HUES6 (cell line): ENCODE data around the gene SLC44A1.

Source experiments
- H3K27ac ChIP-seq: 2 replicates; pipeline ENCODE4 v1.7.0; 2013; ENCODE audit warnings: low read depth, mild to moderate bottlenecking, low read length, inconsistent platforms
- H3K27me3 ChIP-seq: 2 replicates; pipeline ENCODE4 v1.6.1; 2013; ENCODE audit warnings: low read length; ENCODE audit not compliant: control insufficient read depth, insufficient read depth
- H3K36me3 ChIP-seq: 2 replicates; pipeline ENCODE4 v1.6.1; 2013; ENCODE audit warnings: low read length; ENCODE audit not compliant: control insufficient read depth, insufficient read depth
- H3K4me1 ChIP-seq: 2 replicates; pipeline ENCODE4 v1.6.1; 2013; ENCODE audit warnings: low read length; ENCODE audit not compliant: control insufficient read depth, insufficient read depth
- H3K4me3 ChIP-seq: 2 replicates; pipeline ENCODE4 v1.5.1; 2013; ENCODE audit warnings: low read depth, low read length
- H3K9ac ChIP-seq: one replicate; pipeline ENCODE4 v1.6.1; 2013; ENCODE audit warnings: mild to moderate bottlenecking, low read length
- H3K9me3 ChIP-seq: 2 replicates; pipeline ENCODE4 v1.6.1; 2013; ENCODE audit warnings: low read depth, low read length; ENCODE audit not compliant: control insufficient read depth, insufficient read depth

The SLC44A1 gene

DNA sequence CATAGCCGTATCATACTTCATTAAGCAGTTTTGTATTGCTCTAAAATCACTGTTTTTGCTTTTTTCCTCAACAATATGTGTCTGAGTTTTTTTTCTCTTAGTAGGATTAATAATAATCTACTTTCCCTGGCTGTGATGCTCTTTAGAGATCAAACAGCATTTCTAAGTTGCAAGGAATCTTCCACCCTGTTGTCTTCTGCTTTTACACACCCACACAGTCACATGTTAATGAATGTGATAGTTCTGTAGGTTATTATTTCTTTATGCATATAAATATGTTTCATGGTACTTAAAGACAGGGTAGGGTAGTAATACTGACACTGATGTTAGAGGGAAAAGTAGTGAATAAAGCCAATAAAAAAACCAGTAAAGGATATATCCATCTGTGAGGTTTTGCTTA is 29.3 kb downstream of the SLC44A1 start:
- no peak overlapping the region for H3K9ac ChIP-seq
- H3K27ac ChIP-seq = no peak overlapping the region
- H3K4me1 ChIP-seq = peaks cover 17% of the 10 kb centered on the region
- no peaks in the 10 kb centered on the region for H3K27me3 ChIP-seq
- H3K4me3 ChIP-seq = no peak overlapping the region
- H3K9me3 ChIP-seq = no peaks in the 10 kb centered on the region
- H3K36me3 ChIP-seq = no peaks in the 10 kb centered on the region

DNA sequence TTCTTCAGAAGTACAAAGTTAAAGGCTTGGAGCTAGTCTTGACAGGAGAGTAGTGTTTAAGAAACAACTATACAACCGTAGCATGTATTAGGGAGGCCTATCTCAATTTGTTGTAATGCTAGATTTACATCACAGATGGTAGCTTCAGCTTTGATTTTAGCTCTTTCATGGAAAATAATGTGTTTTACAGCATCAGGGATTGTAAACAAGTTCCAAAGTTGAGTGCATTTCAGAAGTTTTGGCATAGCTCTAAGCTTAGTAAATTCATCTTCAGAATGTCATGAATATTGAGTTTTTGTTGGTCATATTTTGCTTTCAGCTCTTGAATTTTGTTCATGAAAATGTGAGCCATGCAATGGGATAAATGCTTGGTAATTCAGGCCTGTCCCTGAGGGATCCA is 30.7 kb downstream of the SLC44A1 start:
- Histone ChIP-seq H3K27ac (no peak overlapping the region), H3K4me3 (no peak overlapping the region), H3K9me3 (no peaks in the 10 kb centered on the region), H3K4me1 (peaks cover 14% of the 10 kb centered on the region), H3K36me3 (no peaks in the 10 kb centered on the region), H3K27me3 (no peaks in the 10 kb centered on the region), H3K9ac (no peak overlapping the region)

DNA sequence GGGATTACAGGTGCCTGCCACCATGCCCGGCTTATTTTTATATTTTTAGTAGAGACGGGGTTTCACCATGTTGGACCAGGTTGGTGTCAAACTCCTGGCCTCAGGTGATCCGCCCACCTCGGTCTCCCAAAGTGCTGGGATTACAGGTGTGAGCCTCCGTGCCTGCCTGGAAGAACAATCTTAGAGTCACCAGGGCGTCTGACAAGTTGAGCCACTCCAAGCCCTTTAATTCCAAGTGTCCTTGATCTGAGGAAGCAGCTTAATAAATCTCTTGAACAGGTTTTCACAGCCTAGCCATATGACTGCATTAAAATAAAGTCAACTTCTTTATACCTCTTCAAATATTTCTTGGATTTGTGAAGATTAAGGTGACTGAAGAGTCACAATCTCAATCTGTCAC is 31.5 kb downstream of the SLC44A1 start:
- Histone ChIP-seq H3K27ac (no peak overlapping the region), H3K27me3 (no peaks in the 10 kb centered on the region), H3K4me3 (no peak overlapping the region), H3K9me3 (no peaks in the 10 kb centered on the region), H3K36me3 (no peaks in the 10 kb centered on the region), H3K4me1 (peaks cover 5% of the 10 kb centered on the region), H3K9ac (no peak overlapping the region)

DNA sequence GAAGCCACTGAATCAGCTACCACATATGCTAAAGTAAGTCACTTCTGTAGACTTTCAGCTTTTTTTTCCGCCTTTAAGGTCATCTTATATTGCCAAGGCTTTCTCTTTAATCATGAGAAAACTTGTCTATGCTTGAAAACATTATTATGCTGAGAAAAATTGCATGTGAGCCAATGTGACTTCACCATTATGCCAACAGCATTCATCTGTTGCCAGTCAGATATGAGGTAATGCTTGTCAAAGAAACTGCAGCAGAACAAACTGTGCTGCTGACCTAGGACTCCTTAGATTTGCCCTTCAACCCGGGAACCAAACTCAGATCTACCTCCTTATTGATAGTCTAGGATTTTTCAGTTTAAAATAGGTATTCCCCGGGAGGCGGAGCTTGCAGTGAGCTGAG is 34.3 kb downstream of the SLC44A1 start:
- H3K4me1 ChIP-seq = peaks cover 6% of the 10 kb centered on the region
- no peaks in the 10 kb centered on the region for H3K36me3 ChIP-seq
- H3K27ac ChIP-seq = no peak overlapping the region
- H3K27me3 ChIP-seq = no peaks in the 10 kb centered on the region
- H3K9ac ChIP-seq = no peak overlapping the region
- no peaks in the 10 kb centered on the region for H3K9me3 ChIP-seq
- H3K4me3 ChIP-seq = no peak overlapping the region

DNA sequence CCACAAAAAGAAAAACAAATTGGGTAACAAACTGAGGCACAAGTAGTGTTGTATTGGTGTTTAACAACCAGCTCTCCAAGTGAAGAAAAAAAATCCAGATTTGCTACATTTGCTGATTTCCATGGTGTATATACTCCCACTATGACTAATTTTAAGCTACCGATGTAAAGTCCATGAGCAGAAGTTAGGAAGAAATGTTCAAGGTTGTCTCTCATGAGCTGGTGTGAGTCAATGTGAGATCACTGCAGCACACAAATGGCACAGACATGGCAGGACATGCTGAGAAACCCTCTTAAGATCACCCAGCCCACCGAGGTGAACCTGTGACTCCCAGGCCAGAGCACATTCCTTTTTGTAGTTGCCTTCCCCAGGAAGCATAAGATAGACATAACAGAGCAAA is 36.2 kb downstream of the SLC44A1 start:
- Histone ChIP-seq H3K4me1 (peaks cover 6% of the 10 kb centered on the region), H3K36me3 (no peaks in the 10 kb centered on the region), H3K4me3 (no peak overlapping the region), H3K9me3 (no peaks in the 10 kb centered on the region), H3K27me3 (no peaks in the 10 kb centered on the region), H3K9ac (no peak overlapping the region), H3K27ac (no peak overlapping the region)

DNA sequence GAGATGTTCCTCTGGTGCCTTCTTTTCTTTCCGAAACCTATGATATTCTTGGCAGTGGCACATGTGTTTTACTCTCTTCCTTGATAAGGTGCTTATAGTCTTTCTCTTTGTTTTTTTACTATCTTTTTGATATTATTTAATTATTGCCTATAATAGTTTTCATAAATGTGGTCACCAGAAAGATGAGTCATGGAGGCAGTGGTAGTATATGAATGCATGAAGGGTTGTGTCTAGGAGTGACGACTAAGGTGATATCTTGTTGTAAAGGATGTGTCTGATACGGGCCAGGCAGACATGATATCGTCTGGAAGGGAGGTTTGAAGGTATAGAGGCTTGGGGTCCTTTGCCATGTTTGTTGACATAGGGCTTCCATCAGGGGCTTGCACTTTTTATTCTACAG is 36.8 kb downstream of the SLC44A1 start:
- Histone ChIP-seq H3K27me3 (no peaks in the 10 kb centered on the region), H3K9ac (no peak overlapping the region), H3K36me3 (no peaks in the 10 kb centered on the region), H3K4me1 (peaks cover 9% of the 10 kb centered on the region), H3K9me3 (no peaks in the 10 kb centered on the region), H3K27ac (no peak overlapping the region), H3K4me3 (no peak overlapping the region)

DNA sequence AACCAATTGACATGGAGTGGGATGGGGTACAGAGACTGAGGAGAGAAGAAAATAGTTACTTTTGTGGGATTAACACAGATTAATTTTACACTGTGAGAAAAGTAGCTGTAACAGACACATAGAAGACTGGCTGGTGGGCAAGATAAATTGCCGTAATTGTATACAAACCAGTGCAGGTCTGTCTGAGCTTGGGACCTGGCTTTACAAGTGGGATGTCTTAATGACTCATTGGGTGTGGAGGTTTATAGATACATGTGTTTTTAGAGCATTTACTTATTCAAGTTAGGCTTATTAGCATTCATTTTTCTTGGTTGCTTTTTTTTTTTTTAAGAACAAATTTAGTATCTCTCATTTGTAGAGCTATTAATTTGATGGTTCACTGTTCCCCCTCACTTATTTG is 37.5 kb downstream of the SLC44A1 start:
- peaks cover 14% of the 10 kb centered on the region for H3K4me1 ChIP-seq
- H3K27ac ChIP-seq = no peak overlapping the region
- H3K4me3 ChIP-seq = no peak overlapping the region
- no peaks in the 10 kb centered on the region for H3K36me3 ChIP-seq
- H3K27me3 ChIP-seq = no peaks in the 10 kb centered on the region
- H3K9ac ChIP-seq = no peak overlapping the region
- no peaks in the 10 kb centered on the region for H3K9me3 ChIP-seq

DNA sequence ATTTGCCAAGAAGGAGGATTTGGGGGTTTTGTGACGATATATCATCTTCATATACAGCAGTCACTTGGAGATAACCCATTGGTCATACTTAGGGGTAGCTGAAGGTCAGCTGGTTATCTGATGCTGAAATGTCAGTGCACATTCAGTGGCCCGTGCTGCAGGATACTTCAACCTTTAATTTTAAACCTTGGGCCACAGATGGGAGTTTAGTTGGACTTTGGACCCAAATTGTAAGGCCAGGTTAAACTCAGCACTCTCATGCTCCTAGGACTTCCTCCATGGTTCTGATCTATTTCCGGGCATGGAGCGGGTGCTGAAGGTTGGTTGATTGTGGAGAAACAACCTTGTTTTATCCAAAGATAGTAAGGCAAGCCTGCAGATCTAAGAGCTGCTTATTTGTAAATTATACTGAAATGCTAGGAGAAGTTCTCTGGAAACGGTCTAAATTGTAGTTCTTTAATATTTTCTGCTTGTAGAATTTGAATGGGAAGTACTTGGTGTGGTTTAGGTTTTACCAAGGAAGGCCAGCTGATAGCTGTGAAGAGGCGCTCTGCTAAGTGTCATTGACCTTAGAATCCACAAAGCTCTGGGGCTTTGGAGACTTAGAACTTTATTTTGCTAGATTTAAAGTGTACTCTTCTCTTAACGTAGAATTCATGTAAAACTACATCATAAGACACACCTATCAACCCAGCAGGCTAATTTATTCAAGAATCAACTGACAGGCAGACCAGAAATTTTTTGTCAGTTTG is 38.6 kb downstream of the SLC44A1 start:
- Histone ChIP-seq H3K27me3 (no peaks in the 10 kb centered on the region), H3K4me1 (peaks cover 24% of the 10 kb centered on the region), H3K9me3 (no peaks in the 10 kb centered on the region), H3K9ac (no peak overlapping the region), H3K27ac (no peak overlapping the region), H3K4me3 (no peak overlapping the region), H3K36me3 (no peaks in the 10 kb centered on the region)

DNA sequence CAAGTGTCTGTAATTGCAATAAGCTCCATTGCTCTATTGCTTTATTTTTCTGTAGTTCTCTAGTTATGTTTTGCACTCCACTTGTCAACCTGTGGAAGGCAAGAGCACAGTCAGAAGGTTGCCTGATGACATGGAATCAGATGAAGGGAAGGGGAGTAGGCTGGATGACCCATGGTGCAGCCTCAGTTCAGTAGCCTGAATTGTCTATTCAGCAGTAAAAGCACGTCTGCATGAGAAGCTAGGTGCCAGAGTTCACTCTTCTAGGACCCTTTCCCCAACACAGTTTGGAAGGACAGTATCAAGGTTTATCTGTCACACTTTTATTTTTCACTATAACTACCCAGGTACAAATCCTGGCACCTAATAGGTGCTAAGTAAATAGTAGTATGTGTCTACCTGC is 39.3 kb downstream of the SLC44A1 start:
- no peak overlapping the region for H3K27ac ChIP-seq
- H3K27me3 ChIP-seq = no peaks in the 10 kb centered on the region
- H3K4me3 ChIP-seq = no peak overlapping the region
- no peak overlapping the region for H3K9ac ChIP-seq
- H3K9me3 ChIP-seq = no peaks in the 10 kb centered on the region
- peaks cover 24% of the 10 kb centered on the region for H3K4me1 ChIP-seq
- no peaks in the 10 kb centered on the region for H3K36me3 ChIP-seq

DNA sequence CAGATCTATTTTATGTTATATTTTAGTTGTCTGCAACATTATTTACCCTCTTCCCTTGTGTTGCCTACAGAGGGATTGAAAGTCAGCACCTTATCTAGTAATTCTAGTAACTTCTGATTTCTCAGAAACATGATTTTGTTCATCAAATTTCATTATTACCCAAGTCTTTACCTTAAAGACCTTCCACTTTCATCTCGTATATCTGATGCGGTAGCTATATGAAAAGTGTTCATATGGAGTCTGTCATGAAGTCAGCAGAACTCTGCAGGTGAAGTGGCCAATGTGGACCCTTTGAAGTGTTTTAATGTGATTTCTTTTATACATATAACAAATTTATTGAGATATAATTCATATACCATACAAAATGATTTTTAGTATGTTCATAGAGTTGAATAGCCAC is 40.0 kb downstream of the SLC44A1 start:
- H3K4me1 ChIP-seq = peaks cover 24% of the 10 kb centered on the region
- no peaks in the 10 kb centered on the region for H3K27me3 ChIP-seq
- H3K9ac ChIP-seq = no peak overlapping the region
- H3K4me3 ChIP-seq = no peak overlapping the region
- H3K36me3 ChIP-seq = no peaks in the 10 kb centered on the region
- H3K9me3 ChIP-seq = no peaks in the 10 kb centered on the region
- H3K27ac ChIP-seq = no peak overlapping the region

DNA sequence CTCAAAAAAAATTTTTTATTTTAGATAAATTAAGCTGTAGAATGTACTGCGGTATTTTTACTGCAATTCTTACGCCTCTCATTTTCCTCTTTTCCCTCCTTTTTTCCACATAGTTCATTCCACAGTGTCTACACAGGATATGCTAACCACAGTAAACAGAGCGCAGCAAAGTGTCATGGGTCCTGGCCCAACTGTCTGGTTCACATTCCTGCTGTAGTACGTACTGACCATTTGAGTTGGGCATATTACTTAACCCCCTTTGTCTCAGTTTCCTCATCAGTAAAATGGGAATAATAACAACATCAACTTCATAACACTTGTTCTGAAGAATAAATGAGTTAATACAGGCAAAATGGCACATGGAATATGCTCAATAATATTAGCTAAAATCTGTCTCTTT is 41.6 kb downstream of the SLC44A1 start:
- Histone ChIP-seq H3K9ac (no peak overlapping the region), H3K27me3 (no peaks in the 10 kb centered on the region), H3K4me1 (peaks cover 34% of the 10 kb centered on the region), H3K4me3 (no peak overlapping the region), H3K27ac (no peak overlapping the region), H3K9me3 (no peaks in the 10 kb centered on the region), H3K36me3 (no peaks in the 10 kb centered on the region)

DNA sequence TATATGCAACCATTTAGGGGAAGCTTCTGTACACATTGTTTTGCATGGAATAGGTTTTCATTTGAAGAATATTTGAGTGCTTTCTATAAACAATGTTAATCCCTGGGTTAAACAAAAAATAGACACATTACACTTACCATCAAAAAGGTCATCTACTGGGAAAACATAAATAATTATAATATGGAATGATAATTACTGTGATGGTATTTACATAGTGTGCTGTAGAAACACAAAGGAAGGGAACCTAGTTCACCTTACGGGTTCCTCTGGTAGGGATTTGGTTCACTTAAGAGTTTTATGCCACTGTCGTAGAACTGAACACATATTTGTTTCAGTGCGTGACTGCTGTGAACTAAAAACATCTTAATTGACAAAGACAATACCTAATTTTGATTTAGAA is 44.9 kb downstream of the SLC44A1 start:
- no peak overlapping the region for H3K4me3 ChIP-seq

More for the DNA sequence above, 44.9 kb downstream of the SLC44A1 start:
- H3K9ac ChIP-seq = no peak overlapping the region
- peaks cover 55% of the 10 kb centered on the region for H3K4me1 ChIP-seq
- no peaks in the 10 kb centered on the region for H3K27me3 ChIP-seq
- H3K9me3 ChIP-seq = no peaks in the 10 kb centered on the region
- H3K27ac ChIP-seq = no peak overlapping the region
- no peaks in the 10 kb centered on the region for H3K36me3 ChIP-seq
